PC-9 (cell line): ENCODE results near the gene MAGI2.

Experiments used
- EZH2 ChIP-seq: fragments of 200-600 bp; sonication (generic); IDR thresholded peaks from 2 replicates; pipeline ENCODE4 v1.8.0; 2017; ENCODE audit warnings: antibody characterized with exemption, low read depth
- TF ChIP-seq, protein P1 (sequence below): fragments of 200-600 bp; sonication (generic); conservative IDR thresholded peaks from 2 replicates; pipeline ENCODE4 v1.6.1; 2017; ENCODE audit warnings: mixed run types, antibody characterized with exemption, mild to moderate bottlenecking, moderate library complexity

DNA sequence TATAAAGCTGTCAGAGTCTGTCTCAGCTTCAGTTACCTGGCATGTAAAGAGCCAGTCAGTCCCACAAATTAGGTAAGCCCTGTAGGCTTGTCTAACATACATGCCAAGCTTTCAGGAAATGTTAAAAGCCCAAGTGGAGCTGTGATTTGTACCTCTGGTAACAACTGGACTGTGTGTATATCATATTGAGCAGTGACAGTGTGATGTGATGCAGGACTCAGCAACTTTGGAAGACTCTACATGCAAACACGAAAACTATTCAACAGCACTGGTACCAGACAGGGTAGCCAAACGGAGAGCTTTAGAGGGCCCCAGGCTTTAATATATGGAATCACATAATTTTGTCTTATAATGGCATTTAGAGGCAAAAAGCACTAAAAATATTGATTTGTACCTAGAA, 1066.9 kb downstream of the MAGI2 start:
- no peak for TF ChIP-seq EZH2
- TF ChIP-seq, protein P1, sequence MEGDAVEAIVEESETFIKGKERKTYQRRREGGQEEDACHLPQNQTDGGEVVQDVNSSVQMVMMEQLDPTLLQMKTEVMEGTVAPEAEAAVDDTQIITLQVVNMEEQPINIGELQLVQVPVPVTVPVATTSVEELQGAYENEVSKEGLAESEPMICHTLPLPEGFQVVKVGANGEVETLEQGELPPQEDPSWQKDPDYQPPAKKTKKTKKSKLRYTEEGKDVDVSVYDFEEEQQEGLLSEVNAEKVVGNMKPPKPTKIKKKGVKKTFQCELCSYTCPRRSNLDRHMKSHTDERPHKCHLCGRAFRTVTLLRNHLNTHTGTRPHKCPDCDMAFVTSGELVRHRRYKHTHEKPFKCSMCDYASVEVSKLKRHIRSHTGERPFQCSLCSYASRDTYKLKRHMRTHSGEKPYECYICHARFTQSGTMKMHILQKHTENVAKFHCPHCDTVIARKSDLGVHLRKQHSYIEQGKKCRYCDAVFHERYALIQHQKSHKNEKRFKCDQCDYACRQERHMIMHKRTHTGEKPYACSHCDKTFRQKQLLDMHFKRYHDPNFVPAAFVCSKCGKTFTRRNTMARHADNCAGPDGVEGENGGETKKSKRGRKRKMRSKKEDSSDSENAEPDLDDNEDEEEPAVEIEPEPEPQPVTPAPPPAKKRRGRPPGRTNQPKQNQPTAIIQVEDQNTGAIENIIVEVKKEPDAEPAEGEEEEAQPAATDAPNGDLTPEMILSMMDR = no peak
